Left ventricle myocardium superior (tissue), 1 donor: Measurements from ENCODE around the gene FHL5. TPM values are rescaled to one million over a fixed set of nuclear protein-coding genes. Genes with fewer than 3 reads are reported as not detected.
"Not testable (repeated sequence)": the region's sequence is repeated elsewhere in the genome, so short reads cannot be mapped to it uniquely, and the experiment has no call there.

Experiments used
- ATAC-seq: fragments of 200-7000 bp; cut with Tn5 transposase; one replicate; pipeline ENCODE4 v1.9.1; 2020; ENCODE audit warnings: mild to moderate bottlenecking, moderate library complexity
- DNase-seq: peaks from one replicate; pipeline ENCODE4 v3.0.0-alpha.2; 2020
- intact Hi-C: fragments of 100-400 bp; cut with micrococcal nuclease; formaldehyde crosslinking; loops from one replicate; pipeline ENCODE4 v1.11.0; 2022
- long read RNA-seq: library from polyadenylated mRNA; unstranded; transcript quantifications from one replicate; pipeline ENCODE4 v2.0.0, GENCODE V29; 2021
- total RNA-seq: library from RNA; stranded (reverse); fragmentation: NEBNext Ultra II Directional; extraction: Animal tissue kit (Norgen Biotek cat#: 25700); gene quantifications from one replicate; pipeline ENCODE4 v1.2.1, GENCODE V29; 2021
- donor health status: DM: no; HTN: yes; CAD: no; lungs with severe emphysema.

FHL5 gene, protein sequence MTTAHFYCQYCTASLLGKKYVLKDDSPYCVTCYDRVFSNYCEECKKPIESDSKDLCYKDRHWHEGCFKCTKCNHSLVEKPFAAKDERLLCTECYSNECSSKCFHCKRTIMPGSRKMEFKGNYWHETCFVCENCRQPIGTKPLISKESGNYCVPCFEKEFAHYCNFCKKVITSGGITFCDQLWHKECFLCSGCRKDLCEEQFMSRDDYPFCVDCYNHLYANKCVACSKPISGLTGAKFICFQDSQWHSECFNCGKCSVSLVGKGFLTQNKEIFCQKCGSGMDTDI
- total RNA-seq: 6.9 TPM
- long read RNA-seq, partial matches to known transcripts: 5 of 6 reads
- long read RNA-seq, other reads (novel, unspliced or antisense): 1 of 6 reads

DNA sequence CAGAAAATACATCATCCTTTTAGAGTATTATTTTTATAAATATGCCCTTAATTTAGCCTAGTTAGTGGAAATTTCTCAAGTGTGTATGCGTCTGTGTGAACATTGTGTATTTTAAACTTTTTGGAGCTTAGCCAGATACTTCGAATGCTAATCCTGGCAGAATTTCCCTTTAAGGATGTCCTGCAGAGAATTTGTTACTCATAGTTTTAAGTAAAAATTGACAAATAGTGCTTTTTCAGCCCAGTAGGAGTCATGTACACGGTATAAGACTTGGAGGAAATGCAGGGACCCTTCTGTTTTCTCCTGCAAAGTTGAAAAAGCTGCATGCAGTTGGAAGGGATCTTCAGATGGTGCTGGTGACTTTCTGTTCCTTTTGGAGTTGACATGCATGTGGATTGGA is at the start of gene FHL5:
TSS of gene FHL5 (plus strand) at position 243 of the 400 bp plus-strand sequence. CDS start 40,486 bp downstream, outside the sequence.
- intact Hi-C loops: no loop called here
- ATAC-seq: no peak

DNA sequence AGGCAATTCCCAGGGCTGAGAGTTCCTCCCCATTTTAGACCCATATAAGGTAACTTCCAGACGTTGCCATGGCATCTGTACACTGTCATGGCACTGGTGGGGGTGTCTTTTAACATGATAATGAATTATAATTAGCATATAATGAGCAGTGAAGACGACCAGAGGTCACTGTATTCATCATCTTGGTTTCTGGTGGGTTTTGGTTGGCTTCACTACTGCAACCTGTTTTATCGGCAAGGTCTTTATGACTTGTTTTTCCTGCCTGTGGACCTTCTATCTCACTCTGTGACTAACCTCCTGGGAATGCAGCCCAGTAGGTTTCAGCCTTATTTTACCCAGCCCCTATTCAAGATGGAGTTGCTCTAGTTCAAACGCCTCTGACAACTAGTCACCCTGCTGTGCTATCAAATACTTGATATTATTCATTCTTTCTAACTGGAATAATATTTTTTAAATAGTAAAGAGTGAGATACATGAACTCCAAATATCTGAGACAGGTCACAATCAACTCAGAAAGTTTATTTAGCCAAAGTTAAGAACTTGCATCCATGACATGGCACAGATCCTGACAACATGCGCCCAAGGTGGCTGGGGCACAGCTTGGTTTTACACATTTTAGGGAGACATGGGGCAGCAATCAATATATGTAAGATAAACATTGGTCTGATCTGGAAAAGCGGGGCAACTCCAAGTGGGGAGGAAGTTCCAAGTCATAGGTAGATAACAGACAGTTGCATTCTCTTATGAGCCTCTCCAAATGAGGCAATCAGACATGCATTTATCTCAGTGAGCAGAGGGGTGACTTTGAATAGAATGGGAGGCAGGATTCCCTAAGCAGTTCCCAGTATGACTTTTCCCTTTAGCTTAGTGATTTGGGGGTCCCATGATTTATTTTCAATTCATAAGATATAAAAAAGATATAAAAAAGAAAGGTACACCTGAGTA is 42.5 kb upstream of the FHL5 start:
- intact Hi-C loops: no loop called here
- ATAC-seq: no peak
- DNase-seq: no peak

More for the DNA sequence above, at the start of gene FHL5:
- DNase-seq: no peak

DNA sequence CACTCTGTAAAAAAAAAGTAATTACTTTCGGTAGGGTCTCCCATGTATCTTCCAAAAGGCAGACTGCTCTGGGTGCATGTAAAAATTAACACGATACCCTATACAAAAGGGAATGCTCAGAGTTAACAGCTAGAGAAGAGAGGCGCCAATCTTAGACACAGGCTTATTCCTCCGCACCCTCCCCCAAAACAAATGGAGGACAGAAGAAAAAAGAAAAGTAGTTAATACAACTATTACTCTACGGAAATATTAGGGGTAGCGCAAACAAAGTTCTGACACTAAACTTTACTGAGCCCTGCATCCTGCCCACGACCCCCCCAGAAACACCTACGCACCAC is 41.7 kb upstream of the FHL5 start:
- ATAC-seq (peak; percentile 52), DNase-seq (no peak)
- intact Hi-C loops: no loop called here

DNA sequence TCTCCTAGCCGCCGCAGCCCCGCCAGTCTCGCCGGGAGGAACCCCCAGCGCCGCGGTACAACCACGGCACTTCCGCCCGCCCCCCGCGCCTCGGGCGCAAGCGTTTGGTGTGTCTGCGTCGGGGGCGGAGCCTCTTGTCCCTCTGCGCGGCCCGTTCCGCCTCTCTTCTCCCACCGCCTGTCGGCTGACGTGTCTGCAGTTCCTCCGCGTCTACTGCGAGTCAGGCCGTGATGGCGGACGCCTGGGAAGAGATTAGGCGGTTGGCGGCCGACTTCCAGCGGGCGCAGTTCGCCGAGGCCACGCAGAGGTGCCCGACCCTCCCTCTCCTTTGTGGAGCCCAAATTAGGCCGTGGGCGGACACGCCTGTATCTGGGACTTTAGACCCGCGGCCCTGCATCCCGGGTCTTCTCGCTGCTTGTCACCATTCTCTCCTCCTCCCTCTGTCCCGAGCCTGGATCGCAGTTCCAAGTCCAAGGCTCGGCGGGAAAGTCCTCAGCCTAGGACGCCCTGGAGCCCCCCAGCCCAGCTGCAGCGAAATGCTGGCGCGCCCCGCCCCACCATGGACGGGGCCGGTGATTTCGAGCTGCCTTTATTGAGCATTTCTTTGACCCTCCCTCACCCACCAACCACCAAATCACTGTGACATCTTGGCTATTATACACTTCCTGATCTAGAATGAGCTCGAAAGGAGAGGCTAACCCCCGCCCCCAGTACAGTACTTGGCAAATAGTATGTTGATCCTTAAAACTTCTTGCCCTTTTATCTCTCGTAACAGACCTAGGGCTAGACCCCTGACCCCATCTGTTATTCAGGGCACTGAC is 41.1 kb upstream of the FHL5 start, which contains the start of gene UFL1:
TSS of gene UFL1 (plus strand) at position 163 of the 821 bp plus-strand sequence. CDS start at position 231, 68 bp downstream.
- intact Hi-C loops: no loop called here
- peak; percentile 98 for DNase-seq

DNA sequence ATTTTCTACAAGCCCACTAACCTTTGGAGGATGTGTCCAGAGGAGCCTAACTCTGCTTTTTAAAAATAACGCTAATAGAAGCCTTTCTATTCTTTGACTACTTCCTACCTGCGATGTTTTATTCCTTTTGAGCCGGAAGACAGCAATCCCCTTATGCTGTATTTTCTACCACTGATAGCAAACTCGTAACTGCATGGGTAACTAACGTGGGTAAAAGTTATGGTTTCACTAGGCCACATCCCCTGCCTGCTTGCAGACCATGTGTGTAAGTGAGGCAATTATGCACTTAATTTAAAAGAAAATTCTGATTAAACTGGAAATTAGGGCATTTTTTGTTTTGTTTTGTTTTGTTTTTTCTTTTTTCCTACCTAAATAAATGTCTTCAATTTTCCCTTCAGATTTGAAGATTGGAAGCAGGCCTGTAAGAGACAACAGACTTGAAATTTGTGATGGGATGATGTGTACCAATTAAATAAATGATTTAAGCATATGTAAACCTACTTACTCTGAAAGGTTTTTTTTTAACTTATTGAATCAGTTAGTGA is 40.4 kb upstream of the FHL5 start:
- DNase-seq (no peak), ATAC-seq (peak; percentile 5)
- intact Hi-C loops: no loop called here

More for the DNA sequence above, 41.1 kb upstream of the FHL5 start, which contains the start of gene UFL1:
- ATAC-seq: peak; percentile 100

DNA sequence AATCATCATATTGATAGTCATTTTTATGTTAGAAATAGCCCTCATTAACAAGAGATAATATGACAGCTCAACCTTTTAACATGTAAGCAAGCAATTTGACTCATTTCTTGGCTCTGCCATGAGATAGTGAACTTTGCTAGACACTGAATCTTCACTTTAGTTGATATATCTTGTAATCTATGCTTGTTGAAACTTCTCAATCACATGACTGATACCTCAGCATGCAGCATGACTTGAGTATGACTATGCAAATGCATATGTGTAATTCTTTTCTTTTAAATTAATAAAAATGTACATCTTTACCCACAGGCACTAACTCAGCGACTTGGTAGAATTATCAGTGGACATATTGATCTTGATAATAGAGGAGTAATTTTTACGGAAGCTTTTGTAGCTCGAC is 34.7 kb upstream of the FHL5 start:
- intact Hi-C loops: no loop called here
- no peak for DNase-seq
- ATAC-seq: no peak

DNA sequence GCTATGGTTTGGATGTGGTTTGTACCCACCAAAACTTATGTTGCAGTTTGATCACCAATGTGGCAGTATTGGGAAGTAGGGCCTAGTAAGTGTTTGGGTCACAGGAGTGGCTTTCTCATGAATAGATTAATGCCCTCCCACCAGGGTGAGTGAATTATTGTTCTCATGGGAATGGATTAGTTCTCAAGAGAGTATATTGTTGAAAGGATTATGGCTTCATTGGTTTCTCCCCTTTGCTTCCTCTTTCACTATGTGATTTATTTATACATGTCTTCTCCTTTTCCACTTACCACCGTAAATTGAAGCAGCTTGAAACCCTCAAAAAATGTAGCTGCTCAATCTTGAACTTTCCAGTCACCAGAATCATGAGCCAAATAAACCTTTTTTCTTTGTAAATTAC is 30.5 kb upstream of the FHL5 start:
- ATAC-seq (no peak), DNase-seq (no peak)
- intact Hi-C loops: no loop called here

DNA sequence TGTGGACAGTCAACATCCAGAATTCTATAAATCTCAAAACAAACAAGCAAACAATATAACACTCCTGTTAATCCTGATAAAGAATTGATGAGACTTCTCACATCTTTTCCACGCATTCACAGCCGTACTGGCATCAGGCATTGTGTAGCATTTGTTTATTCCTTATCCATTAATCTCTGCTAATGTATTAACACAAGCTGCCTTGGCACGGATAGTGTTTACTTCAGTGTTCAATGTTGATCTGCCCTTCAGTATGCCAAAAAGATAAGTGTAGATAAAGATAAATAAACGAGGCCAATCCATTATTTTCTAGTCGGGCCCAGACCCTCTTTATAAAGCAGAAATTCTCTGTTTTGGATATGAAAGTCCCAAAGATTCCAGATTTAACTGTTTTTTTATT is 25.2 kb upstream of the FHL5 start:
- intact Hi-C loops: no loop called here
- no peak for DNase-seq
- no peak for ATAC-seq

DNA sequence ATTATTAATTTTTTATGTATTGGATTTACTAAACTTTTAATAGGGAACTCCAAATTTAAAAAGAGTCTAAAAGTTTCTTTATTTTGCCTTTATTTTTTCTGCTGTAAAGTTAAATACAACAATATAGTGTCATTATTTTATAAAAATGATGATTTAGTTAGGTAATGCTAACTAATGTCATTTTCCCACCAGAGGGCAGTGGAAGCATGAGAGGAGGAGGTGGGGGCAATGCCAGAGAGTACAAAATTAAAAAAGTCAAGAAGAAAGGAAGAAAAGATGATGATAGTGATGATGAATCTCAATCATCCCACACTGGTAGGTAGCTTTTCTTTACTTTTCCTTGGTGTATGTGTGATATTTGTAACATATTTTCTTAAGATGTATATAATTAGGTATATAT is 20.2 kb upstream of the FHL5 start:
- no peak for DNase-seq
- no peak for ATAC-seq
- intact Hi-C loops: loop anchor here (10.0 kb wide), 1 partner anchor 352 kb away; the partner anchor contains the start of gene NDUFAF4

DNA sequence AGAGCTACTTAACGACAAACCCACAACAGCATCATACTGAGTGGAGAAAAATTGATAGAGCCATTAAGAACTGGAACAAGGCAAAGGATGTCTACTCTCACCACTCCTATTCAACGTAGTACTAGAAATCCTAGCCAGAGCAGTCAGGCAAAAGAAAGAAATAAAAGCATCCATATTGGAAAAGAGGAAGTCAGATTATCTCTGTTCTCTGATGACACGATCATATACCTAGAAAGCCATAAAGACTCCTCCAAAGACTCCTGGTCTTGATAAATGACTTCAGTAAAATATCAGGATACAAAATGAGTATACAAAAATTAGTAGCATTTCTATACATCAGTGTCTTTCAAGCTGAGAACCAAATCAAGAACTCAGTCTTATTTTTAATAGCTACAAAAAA is 17.0 kb upstream of the FHL5 start:
- intact Hi-C loops: loop anchor here (10.0 kb wide), 1 partner anchor 349 kb away; the partner anchor contains the start of gene NDUFAF4
- DNase-seq: no peak
- ATAC-seq: no peak

DNA sequence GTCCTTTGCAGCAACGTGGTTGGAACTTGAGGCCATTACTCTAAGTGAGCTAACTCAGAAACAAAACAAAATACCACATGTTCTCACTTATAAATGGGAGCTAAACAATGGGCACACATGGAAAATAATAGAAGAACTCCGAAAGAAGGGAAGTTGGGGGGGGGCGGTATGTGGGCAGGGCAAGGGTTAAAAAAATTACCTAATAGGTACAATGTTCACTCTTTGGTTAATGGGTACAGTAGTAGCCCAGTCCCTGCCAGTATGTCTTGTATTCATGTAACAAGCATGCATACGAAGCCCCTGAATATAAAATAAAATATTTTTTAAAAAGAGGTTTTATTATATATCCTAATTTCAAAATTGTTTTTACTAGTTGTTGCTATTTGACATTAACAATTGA is 15.3 kb upstream of the FHL5 start:
- DNase-seq (no peak), ATAC-seq (no peak)
- intact Hi-C loops: loop anchor here (10.0 kb wide), 1 partner anchor 347 kb away; the partner anchor contains the start of gene NDUFAF4

DNA sequence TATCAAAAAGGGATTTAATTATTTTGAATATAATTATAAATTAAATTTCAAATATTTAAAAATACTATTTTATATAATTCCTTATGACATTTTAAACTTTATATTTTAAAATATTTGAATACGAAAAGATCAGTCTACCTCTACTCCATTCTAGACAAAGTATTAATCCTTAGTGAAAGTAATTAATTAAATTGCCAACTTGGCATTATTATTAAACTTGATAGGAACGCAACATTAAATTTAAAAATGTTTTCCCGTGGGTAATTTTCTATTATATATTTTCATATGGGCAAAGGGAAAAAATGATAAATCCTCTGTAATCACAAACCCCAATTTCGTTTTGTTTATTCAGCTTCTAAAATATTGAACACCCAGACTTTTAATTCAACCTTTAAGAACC is 8.4 kb upstream of the FHL5 start:
- DNase-seq (no peak), ATAC-seq (no peak)

DNA sequence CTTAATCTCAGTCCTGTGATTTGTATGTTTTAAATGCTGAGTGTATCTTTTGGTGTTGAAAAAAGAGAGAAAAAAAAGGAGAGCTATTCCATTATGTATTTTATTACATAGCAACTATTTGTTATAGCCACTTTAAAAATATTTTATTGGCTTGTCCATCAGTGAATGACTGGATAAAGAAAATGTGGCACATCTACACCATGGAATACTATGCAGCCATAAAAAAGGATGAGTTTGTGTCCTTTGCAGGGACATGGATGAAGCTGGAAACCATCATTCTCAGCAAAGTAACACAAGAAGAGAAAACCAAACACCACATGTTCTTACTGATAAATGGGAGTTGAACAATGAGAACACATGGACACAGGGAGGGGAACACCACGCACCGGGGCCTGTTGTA is 3.2 kb upstream of the FHL5 start:
- intact Hi-C loops, ATAC-seq, DNase-seq: not testable (repeated sequence)

More for the DNA sequence above, 8.4 kb upstream of the FHL5 start:
- intact Hi-C loops: no loop called here

DNA sequence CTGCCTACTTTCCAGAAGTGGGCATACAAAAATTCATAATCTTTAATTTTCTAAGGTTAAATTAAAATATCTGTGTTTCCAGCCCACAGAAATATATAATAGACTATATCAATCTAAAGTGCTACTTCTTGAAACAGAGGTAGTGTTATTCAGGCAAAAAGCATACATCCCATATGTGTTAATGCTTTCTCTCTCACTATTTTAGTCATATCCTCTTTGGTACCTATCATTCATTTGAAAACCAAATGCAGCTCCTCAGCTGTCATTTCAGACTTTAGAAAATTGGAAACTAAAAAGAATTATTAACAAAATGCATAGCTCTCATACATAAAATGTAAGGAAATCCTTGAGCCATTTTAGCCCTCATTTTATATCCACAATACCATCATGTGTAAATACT is 925 bp downstream of the FHL5 start:
- no peak for ATAC-seq
- no peak for DNase-seq
- intact Hi-C loops: no loop called here

DNA sequence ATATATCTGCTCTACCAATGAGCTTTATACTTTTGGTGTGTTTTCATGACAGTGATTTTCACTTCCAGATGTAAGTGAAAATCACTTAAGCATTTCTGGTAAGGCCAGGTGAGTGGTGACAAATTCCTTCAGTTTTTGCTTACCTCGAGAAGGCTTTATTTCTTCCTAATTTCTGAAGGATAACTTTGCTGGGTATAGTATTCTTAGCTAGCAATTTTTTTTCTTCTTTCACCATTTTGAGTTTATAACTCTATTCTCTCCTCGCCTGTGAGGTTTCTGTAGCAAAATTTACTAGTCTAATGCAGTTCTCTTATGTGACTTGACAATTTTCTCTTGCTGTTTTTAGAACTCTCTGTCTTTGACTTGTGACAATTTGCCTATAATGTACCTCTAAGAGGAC is 7.1 kb downstream of the FHL5 start:
- DNase-seq (no peak), ATAC-seq (no peak)
- intact Hi-C loops: no loop called here

DNA sequence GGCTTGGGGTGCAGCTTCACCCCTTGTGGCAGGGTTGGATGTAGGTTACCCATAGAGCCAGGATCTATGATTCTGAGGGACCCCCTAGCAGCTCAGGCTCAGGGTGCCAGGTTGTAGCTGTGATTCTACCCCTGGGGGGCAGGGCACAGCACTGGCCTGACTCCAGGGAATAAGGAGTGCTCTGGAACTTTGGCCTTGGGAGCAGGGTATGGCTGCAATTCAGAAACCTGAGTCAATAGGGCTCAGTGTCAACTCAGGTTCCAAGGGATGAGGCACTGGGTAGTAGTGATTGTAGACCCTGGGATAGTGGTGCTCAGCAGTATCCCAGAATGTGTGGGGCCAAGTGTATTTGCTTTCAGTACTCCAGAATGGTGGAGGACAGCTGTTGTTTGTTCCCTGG is 8.6 kb downstream of the FHL5 start:
- no peak for ATAC-seq

DNA sequence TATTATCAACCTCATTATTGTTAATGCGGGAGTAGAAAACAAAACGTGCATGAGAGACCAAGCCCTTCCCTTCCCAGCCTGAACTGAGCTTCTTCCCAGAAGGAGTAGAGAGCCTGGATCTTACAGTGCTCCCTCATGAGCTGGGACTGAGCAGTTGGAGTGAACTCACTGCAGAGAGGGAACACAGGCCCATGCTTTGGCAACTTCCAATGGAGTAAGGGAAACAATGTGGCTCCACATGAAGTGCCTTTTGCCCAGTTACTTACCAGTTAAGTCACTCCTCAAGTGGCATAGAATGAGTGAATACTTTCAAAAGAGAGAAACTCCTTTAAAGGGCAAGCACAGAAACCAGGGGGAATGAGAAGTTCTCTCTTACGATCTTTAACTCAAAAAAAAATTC is 12.4 kb downstream of the FHL5 start:
- DNase-seq: no peak
- intact Hi-C loops: no loop called here
- no peak for ATAC-seq

More for the DNA sequence above, 8.6 kb downstream of the FHL5 start:
- intact Hi-C loops: no loop called here
- DNase-seq: no peak

DNA sequence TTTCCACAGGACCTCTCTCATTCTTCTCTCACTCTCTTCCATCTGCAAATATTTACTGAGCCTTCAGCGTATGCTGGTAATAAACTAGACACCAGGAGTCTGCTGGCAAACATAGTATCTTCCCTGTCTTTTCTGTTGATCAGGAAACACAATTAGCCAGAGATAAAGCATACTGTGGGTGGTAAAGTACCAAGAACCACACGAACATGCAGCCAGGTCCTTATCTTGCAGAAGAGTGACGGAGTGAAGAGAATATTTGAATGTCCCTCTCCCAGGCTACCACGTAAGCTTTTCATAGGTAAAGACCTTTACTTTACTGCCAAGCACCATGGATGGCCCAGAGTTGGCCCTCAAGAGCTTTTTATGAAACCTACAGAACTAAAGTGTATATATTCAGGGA is 13.3 kb downstream of the FHL5 start:
- ATAC-seq (no peak), DNase-seq (no peak)
- intact Hi-C loops: no loop called here

DNA sequence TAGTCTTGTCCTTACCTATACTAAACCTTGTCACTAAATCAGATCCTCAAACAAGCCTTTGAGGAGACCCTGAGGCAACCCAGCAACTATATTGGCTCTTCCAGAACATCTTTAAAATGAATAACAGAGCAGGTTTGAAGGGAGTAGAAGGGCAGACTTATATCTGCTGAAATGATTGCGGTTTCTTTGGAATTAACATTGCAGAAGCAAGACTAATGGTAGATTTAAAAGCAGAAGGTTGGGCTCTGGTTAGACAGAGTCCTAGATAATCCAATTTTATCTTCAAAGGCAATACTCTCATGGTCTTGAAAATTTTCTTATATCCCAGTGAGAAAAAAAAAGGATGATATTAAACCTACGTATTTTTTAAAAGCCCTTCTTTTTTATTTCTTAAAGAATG is 19.1 kb downstream of the FHL5 start:
- intact Hi-C loops: no loop called here
- DNase-seq: no peak
- ATAC-seq: no peak
